Vagina (tissue), 2 donors: ENCODE data around the gene LIN7C. TPM values are rescaled to one million over a fixed set of nuclear protein-coding genes. Genes with fewer than 3 reads are reported as not detected.

Experiments used
- DNase-seq, 2 donors: peaks; one replicate each; pipeline ENCODE4 v3.0.0-alpha.2; 2017; ENCODE audit errors: extremely low spot score in 2 of 2
- H3K27ac ChIP-seq: fragments of 200-600 bp; sonication (generic); one replicate; pipeline ENCODE4 v1.5.1; 2019
- H3K27me3 ChIP-seq: fragments of 200-600 bp; sonication (generic); one replicate; pipeline ENCODE4 v1.5.1; 2019
- H3K36me3 ChIP-seq, 2 donors: fragments of 200-600 bp; sonication (generic); one replicate each; pipeline ENCODE4 v1.5.1; 2017 to 2019
- H3K4me1 ChIP-seq: fragments of 200-600 bp; sonication (generic); one replicate; pipeline ENCODE4 v1.5.1; 2019
- H3K4me3 ChIP-seq, 2 donors: fragments of 200-600 bp; sonication (generic); 1 replicate in 1 of 2; 2 replicates in 1 of 2; pipeline ENCODE4 v1.5.1; 2016 to 2019
- H3K9me3 ChIP-seq: fragments of 200-600 bp; sonication (generic); one replicate; pipeline ENCODE4 v1.5.1; 2019
- CTCF ChIP-seq, 3 experiments: fragments of 450-650 bp in 2 of 3; fragments of 200-600 bp in 1 of 3; sonication (generic) in 1 of 3; IDR thresholded peaks; one replicate each; pipeline ENCODE4 v1.5.1; 2017 to 2019; ENCODE audit warnings: antibody characterized with exemption in 3 of 3, mild to moderate bottlenecking in 2 of 3, moderate library complexity in 2 of 3
- POLR2A ChIP-seq, 2 donors: fragments of 450-650 bp; IDR thresholded peaks; one replicate each; pipeline ENCODE4 v1.6.1; 2017; ENCODE audit warnings: antibody characterized with exemption in 2 of 2, mild to moderate bottlenecking in 2 of 2, moderate library complexity in 2 of 2
- POLR2AphosphoS5 ChIP-seq, 2 donors: sonication (generic); formaldehyde crosslinking; IDR thresholded peaks; one replicate each; pipeline ENCODE4 v1.9.0; 2017; ENCODE audit warnings: antibody characterized with exemption in 2 of 2, mild to moderate bottlenecking in 2 of 2, low read depth in 1 of 2; ENCODE audit not compliant: insufficient read depth in 1 of 2
- intact Hi-C: fragments of 100-400 bp; cut with DNase I; formaldehyde crosslinking; loops from one replicate; pipeline ENCODE4 v1.15.1; 2023
- total RNA-seq: library from RNA; depleted of rRNA; stranded (reverse); fragments of >200 nt; gene quantifications from one replicate; pipeline ENCODE4 v1.2.3, GENCODE V29; 2016

Gene LIN7C
- total RNA-seq, 1 donor from 2014 or later: 30.9 TPM

GRCh38 chr11:27532652-27533325 is 26.2 kb upstream of the LIN7C start:
- intact Hi-C loops: no loop called here
- no peaks in the 10 kb centered on the region for H3K9me3 ChIP-seq
- H3K27ac ChIP-seq: no peak overlapping the region
- DNase-seq: no peak
- no peaks in the 10 kb centered on the region for H3K27me3 ChIP-seq
- TF ChIP-seq POLR2AphosphoS5 (IDR thresholded peaks at IDR 0.05; ENCODE audit: insufficient read depth in 1 of 2, low read depth in 1 of 2) (no peak), CTCF (IDR thresholded peaks at IDR 0.05) (no peak), POLR2A (IDR thresholded peaks at IDR 0.05) (no peak)
- no peak overlapping the region for H3K4me3 ChIP-seq
- no peaks in the 10 kb centered on the region for H3K36me3 ChIP-seq
- no peaks in the 10 kb centered on the region for H3K4me1 ChIP-seq

- H3K9me3 ChIP-seq: no peaks in the 10 kb centered on the region
- no peaks in the 10 kb centered on the region for H3K27me3 ChIP-seq
- H3K4me1 ChIP-seq: no peaks in the 10 kb centered on the region
- TF ChIP-seq POLR2AphosphoS5 (IDR thresholded peaks at IDR 0.05; ENCODE audit: insufficient read depth in 1 of 2, low read depth in 1 of 2) (no peak), CTCF (IDR thresholded peaks at IDR 0.05) (no peak), POLR2A (IDR thresholded peaks at IDR 0.05) (no peak)
- no peak for DNase-seq
- no peaks in the 10 kb centered on the region for H3K36me3 ChIP-seq
- H3K4me3 ChIP-seq: no peak overlapping the region
- no peak overlapping the region for H3K27ac ChIP-seq
- intact Hi-C loops: no loop called here
Measured at GRCh38 chr11:27528712-27529111, 22.1 kb upstream of the LIN7C start.

- intact Hi-C loops: no loop called here
- Histone ChIP-seq H3K4me3 (no peak overlapping the region), H3K27ac (no peak overlapping the region), H3K36me3 (no peaks in the 10 kb centered on the region), H3K27me3 (no peaks in the 10 kb centered on the region), H3K9me3 (no peaks in the 10 kb centered on the region), H3K4me1 (no peaks in the 10 kb centered on the region)
- no peak for DNase-seq
- TF ChIP-seq POLR2A (IDR thresholded peaks at IDR 0.05): no peak
- no peak for TF ChIP-seq POLR2AphosphoS5 (IDR thresholded peaks at IDR 0.05; ENCODE audit: insufficient read depth in 1 of 2, low read depth in 1 of 2)
- no peak for TF ChIP-seq CTCF (IDR thresholded peaks at IDR 0.05)
Measured at GRCh38 chr11:27526535-27526934, 20.0 kb upstream of the LIN7C start.

- no peaks in the 10 kb centered on the region for H3K9me3 ChIP-seq
- no peak overlapping the region for H3K4me3 ChIP-seq
- H3K27ac ChIP-seq: no peak overlapping the region
- H3K4me1 ChIP-seq: no peaks in the 10 kb centered on the region
- no peaks in the 10 kb centered on the region for H3K36me3 ChIP-seq
- H3K27me3 ChIP-seq: no peaks in the 10 kb centered on the region
- intact Hi-C loops: no loop called here
- no peak for DNase-seq
- TF ChIP-seq POLR2A (IDR thresholded peaks at IDR 0.05) (no peak), CTCF (IDR thresholded peaks at IDR 0.05) (no peak), POLR2AphosphoS5 (IDR thresholded peaks at IDR 0.05; ENCODE audit: insufficient read depth in 1 of 2, low read depth in 1 of 2) (no peak)
Measured at GRCh38 chr11:27525824-27526516, 19.4 kb upstream of the LIN7C start.

GRCh38 chr11:27524155-27524554 is 17.6 kb upstream of the LIN7C start:
- H3K27me3 ChIP-seq: no peaks in the 10 kb centered on the region
- H3K4me1 ChIP-seq: no peaks in the 10 kb centered on the region
- H3K36me3 ChIP-seq: no peaks in the 10 kb centered on the region
- no peak for DNase-seq
- intact Hi-C loops: no loop called here
- no peak for TF ChIP-seq POLR2A (IDR thresholded peaks at IDR 0.05)
- no peaks in the 10 kb centered on the region for H3K9me3 ChIP-seq
- no peak overlapping the region for H3K4me3 ChIP-seq
- no peak overlapping the region for H3K27ac ChIP-seq
